ENCODE results near the gene ZMAT3. TPM values are rescaled to one million over a fixed set of nuclear protein-coding genes. Genes with fewer than 3 reads are reported as not detected.

Gene ZMAT3
- total RNA-seq, 1 donor from 2014 or later, result 12.8 TPM

GRCh38 chr3:179105881-179106280 is 34.3 kb upstream of the ZMAT3 start:
- H3K9me3 ChIP-seq (replicated peaks), result peaks cover 8% of the 10 kb centered on the region
- TF ChIP-seq CTCF (IDR thresholded peaks at IDR 0.05; ENCODE audit: borderline replicate concordance), result no peak
- no peaks in the 10 kb centered on the region for H3K27me3 ChIP-seq (ENCODE audit: low read depth)
- H3K27ac ChIP-seq (replicated peaks), result no peak overlapping the region
- DNase-seq, result no peak
- no peak overlapping the region for H3K4me3 ChIP-seq
- H3K4me1 ChIP-seq, result no peaks in the 10 kb centered on the region
- intact Hi-C loops (cut with micrococcal nuclease), result no loop called here
- no peaks in the 10 kb centered on the region for H3K36me3 ChIP-seq

DNA sequence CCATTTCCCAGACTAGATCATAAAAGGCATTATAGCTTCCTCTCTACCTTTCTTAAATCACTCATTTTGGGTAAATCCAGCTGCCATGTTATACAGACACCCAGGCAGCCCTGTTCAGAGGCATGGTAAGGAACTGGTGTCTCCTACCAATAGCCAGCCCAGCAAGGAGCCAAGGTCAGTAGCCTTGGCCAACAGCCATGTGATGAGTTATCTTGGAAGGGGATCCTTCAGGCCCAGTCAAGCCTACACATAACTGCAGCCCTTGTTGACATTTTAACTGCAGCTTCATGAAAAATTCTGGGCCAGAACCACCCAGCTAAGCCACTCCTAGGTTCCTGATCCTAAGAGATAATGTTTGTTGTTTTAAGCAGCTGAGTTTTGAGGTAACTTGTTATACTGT is 29.0 kb upstream of the ZMAT3 start:
- Histone ChIP-seq H3K4me1 (no peaks in the 10 kb centered on the region), H3K36me3 (no peaks in the 10 kb centered on the region), H3K27me3 (ENCODE audit: low read depth) (peaks cover 7% of the 10 kb centered on the region), H3K9me3 (replicated peaks) (no peaks in the 10 kb centered on the region), H3K4me3 (no peak overlapping the region), H3K27ac (replicated peaks) (no peak overlapping the region)
- no peak for DNase-seq
- intact Hi-C loops (cut with micrococcal nuclease), result loop anchor here (5.0 kb wide), 1 partner anchor 217 kb away; no protein-coding TSS in a partner anchor
- no peak for TF ChIP-seq CTCF (IDR thresholded peaks at IDR 0.05; ENCODE audit: borderline replicate concordance)

GRCh38 chr3:179098388-179099077 is 26.9 kb upstream of the ZMAT3 start:
- no peaks in the 10 kb centered on the region for H3K36me3 ChIP-seq
- no peaks in the 10 kb centered on the region for H3K9me3 ChIP-seq (replicated peaks)
- intact Hi-C loops (cut with micrococcal nuclease), result no loop called here
- no peak overlapping the region for H3K4me3 ChIP-seq
- no peak for TF ChIP-seq CTCF (IDR thresholded peaks at IDR 0.05; ENCODE audit: borderline replicate concordance)
- H3K27me3 ChIP-seq (ENCODE audit: low read depth), result peaks cover 7% of the 10 kb centered on the region
- H3K4me1 ChIP-seq, result no peaks in the 10 kb centered on the region
- no peak for DNase-seq
- no peak overlapping the region for H3K27ac ChIP-seq (replicated peaks)

GRCh38 chr3:179093807-179094206 is 22.2 kb upstream of the ZMAT3 start:
- Histone ChIP-seq H3K4me1 (no peaks in the 10 kb centered on the region), H3K27ac (replicated peaks) (no peak overlapping the region), H3K27me3 (ENCODE audit: low read depth) (peaks cover 7% of the 10 kb centered on the region), H3K4me3 (no peak overlapping the region), H3K36me3 (no peaks in the 10 kb centered on the region), H3K9me3 (replicated peaks) (no peaks in the 10 kb centered on the region)
- no peak for DNase-seq
- no peak for TF ChIP-seq CTCF (IDR thresholded peaks at IDR 0.05; ENCODE audit: borderline replicate concordance)
- intact Hi-C loops (cut with micrococcal nuclease), result no loop called here

DNA sequence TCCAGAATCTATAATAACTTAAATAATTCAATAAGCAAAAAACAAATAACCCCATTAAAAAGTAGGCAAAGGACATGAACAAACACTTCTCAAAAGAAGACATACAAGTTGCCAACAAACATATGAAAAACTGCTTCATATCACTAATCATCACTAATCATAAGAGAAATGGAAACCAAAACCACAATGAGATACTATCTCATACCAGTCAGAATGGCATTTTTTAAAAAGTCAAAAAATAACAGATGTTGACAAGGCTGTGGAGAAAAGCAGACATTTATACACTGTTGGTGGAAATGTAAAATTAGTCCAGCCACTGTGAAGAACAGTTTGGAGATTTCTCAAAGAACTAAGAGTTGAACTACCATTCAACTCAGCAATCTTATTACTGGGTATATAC is 19.5 kb upstream of the ZMAT3 start:
- intact Hi-C loops (cut with micrococcal nuclease), result no loop called here
- no peak for TF ChIP-seq CTCF (IDR thresholded peaks at IDR 0.05; ENCODE audit: borderline replicate concordance)

More for the DNA sequence above, 19.5 kb upstream of the ZMAT3 start:
- no peak for DNase-seq
- H3K27ac ChIP-seq (replicated peaks), result no peak overlapping the region
- H3K27me3 ChIP-seq (ENCODE audit: low read depth), result no peaks in the 10 kb centered on the region
- H3K4me1 ChIP-seq, result no peaks in the 10 kb centered on the region
- H3K36me3 ChIP-seq, result no peaks in the 10 kb centered on the region
- no peaks in the 10 kb centered on the region for H3K9me3 ChIP-seq (replicated peaks)
- H3K4me3 ChIP-seq, result no peak overlapping the region
